ENCODE results near the gene RHOBTB1. TPM values are rescaled to one million over a fixed set of nuclear protein-coding genes. Genes with fewer than 3 reads are reported as not detected.

The RHOBTB1 gene
- total RNA-seq, 2 donors from 2014 or later: 0.77 TPM; not detected in 1

- H3K9me3 Mint-ChIP-seq: peaks cover 0 to 6% of the 10 kb centered on the region in 2 donors
- no peak overlapping the region for H3K27ac Mint-ChIP-seq
- H3K4me3 Mint-ChIP-seq: no peak overlapping the region
- ATAC-seq (replicated peaks in 1 of 2) (no peak), DNase-seq (no peak)
- H3K36me3 Mint-ChIP-seq (ENCODE audit: insufficient read depth in 2 of 2): peaks cover 0 to 3% of the 10 kb centered on the region in 2 donors
- H3K4me1 Mint-ChIP-seq (ENCODE audit: low read depth): peaks cover 2% of the 10 kb centered on the region
- H3K27me3 Mint-ChIP-seq (ENCODE audit: low read depth): no peaks in the 10 kb centered on the region
Observed at GRCh38 chr10:60905580-60905979, 38.4 kb downstream of the RHOBTB1 start.

GRCh38 chr10:60903096-60903495 is 40.9 kb downstream of the RHOBTB1 start:
- Mint-ChIP-seq H3K27me3 (ENCODE audit: low read depth) (no peaks in the 10 kb centered on the region), H3K27ac (no peak overlapping the region), H3K36me3 (ENCODE audit: insufficient read depth in 2 of 2) (peaks cover 0 to 3% of the 10 kb centered on the region in 2 donors), H3K9me3 (peaks cover 0 to 6% of the 10 kb centered on the region in 2 donors), H3K4me1 (ENCODE audit: low read depth) (no peaks in the 10 kb centered on the region), H3K4me3 (no peak overlapping the region)
- ATAC-seq (replicated peaks in 1 of 2): no peak
- DNase-seq: no peak

DNA sequence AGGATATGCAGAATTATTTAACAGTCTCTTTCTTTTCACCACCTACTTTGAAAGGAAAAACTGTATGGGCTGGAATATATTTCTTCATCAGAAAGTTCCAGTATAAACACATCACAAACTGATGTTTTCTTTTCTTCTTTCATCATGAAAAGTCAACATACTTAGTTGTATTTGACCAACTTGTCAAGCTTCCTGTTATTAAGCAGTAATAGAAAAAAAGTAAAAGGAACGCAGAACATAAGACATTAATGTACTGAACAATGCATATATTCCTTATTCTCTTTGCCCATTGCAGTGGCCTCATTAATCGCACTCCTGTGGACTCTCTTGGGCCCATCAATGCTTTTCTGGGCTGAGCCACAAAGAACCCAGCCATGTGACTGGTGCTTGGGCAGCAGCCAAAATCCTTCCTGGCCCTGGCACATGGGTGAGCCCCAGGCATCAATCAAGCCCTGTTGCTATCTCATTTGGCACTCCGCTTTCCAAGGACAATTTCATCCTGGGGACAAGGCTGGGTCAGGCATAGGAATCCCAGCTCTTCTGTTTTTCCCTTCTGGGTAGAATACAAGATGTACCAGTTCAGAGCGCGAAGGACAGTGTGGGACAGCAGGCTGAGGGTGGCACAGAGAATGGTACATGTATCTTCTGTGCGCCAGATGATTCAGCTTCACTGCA is 42.3 kb downstream of the RHOBTB1 start:
- ATAC-seq (replicated peaks in 1 of 2): no peak
- H3K27me3 Mint-ChIP-seq (ENCODE audit: low read depth): no peaks in the 10 kb centered on the region
- no peak for DNase-seq
- H3K4me1 Mint-ChIP-seq (ENCODE audit: low read depth): no peaks in the 10 kb centered on the region
- no peak overlapping the region for H3K27ac Mint-ChIP-seq
- H3K4me3 Mint-ChIP-seq: no peak overlapping the region
- peaks cover 0 to 4% of the 10 kb centered on the region in 2 donors for H3K9me3 Mint-ChIP-seq
- H3K36me3 Mint-ChIP-seq (ENCODE audit: insufficient read depth in 2 of 2): no peaks in the 10 kb centered on the region

- Mint-ChIP-seq H3K36me3 (ENCODE audit: insufficient read depth in 2 of 2) (no peaks in the 10 kb centered on the region), H3K4me1 (ENCODE audit: low read depth) (no peaks in the 10 kb centered on the region), H3K27ac (no peak overlapping the region), H3K9me3 (no peaks in the 10 kb centered on the region), H3K4me3 (no peak overlapping the region), H3K27me3 (ENCODE audit: low read depth) (no peaks in the 10 kb centered on the region)
- DNase-seq (no peak), ATAC-seq (replicated peaks in 1 of 2) (no peak)
Observed at GRCh38 chr10:60899266-60899665, 44.7 kb downstream of the RHOBTB1 start.

DNA sequence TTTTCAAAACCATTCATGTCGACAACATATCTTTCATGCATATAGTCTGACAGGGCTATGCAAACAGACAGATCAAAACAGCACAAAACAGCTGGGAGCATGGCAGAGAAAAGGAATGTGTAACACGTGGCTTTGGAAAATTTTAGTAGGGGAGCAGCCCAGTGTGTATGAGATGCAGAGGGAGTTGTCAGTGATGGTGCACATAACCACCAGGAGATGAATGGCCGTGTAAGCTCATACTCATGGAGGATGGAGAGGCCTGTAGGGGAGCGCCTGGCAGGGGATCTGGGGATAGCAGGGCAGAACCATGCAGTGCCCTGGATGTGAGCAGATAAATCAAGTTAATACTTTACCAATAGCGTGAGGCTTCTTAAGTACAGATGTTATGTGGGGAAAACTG is 45.7 kb downstream of the RHOBTB1 start:
- Mint-ChIP-seq H3K4me1 (ENCODE audit: low read depth) (no peaks in the 10 kb centered on the region), H3K9me3 (no peaks in the 10 kb centered on the region), H3K36me3 (ENCODE audit: insufficient read depth in 2 of 2) (no peaks in the 10 kb centered on the region), H3K4me3 (no peak overlapping the region), H3K27ac (no peak overlapping the region), H3K27me3 (ENCODE audit: low read depth) (no peaks in the 10 kb centered on the region)
- DNase-seq (no peak), ATAC-seq (replicated peaks in 1 of 2) (no peak)

DNA sequence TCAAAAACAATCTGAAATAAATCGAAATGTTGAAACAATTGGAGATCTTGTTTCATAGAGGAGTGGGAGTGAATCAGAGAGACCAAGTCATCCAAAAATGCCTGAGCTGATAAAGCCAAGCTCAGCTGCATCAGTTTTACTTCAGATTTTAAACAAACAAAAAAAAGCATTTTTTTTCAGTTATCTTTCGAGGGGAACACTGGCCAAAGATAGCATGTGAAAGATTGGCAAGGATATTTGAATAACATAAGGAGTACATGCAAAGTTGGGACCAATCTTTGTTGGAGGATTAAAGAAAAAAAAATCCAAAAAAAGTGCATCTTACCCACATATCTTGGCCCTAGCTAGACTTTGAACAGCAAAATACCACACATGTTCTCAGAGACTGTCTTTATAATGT is 47.2 kb downstream of the RHOBTB1 start:
- peaks cover 0 to 2% of the 10 kb centered on the region in 2 donors for H3K9me3 Mint-ChIP-seq
- no peaks in the 10 kb centered on the region for H3K4me1 Mint-ChIP-seq (ENCODE audit: low read depth)
- no peaks in the 10 kb centered on the region for H3K36me3 Mint-ChIP-seq (ENCODE audit: insufficient read depth in 2 of 2)
- H3K4me3 Mint-ChIP-seq: no peak overlapping the region
- DNase-seq (no peak), ATAC-seq (replicated peaks in 1 of 2) (no peak)
- H3K27me3 Mint-ChIP-seq (ENCODE audit: low read depth): peaks cover 4% of the 10 kb centered on the region
- H3K27ac Mint-ChIP-seq: no peak overlapping the region

DNA sequence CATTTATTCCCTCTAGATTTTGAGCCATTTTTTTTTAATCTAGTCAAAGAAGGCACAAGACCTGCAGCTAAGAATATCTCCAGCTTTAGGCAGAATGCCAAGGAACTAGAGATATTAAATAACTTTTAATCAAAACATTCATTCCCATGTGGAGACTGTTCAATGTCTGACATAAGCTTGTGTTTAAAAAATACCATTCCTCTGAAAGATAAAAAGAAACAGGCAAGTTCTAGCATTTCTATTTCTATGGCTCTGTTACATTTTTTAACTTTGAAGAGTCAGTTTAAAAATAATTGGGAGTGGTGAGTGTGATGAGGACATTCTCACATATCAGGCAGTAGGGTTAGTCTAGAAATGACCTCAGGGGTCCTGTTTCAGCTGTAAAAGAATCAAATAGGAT is 48.0 kb downstream of the RHOBTB1 start:
- Mint-ChIP-seq H3K4me3 (no peak overlapping the region), H3K9me3 (peaks cover 0 to 2% of the 10 kb centered on the region in 2 donors), H3K36me3 (ENCODE audit: insufficient read depth in 2 of 2) (no peaks in the 10 kb centered on the region), H3K4me1 (ENCODE audit: low read depth) (no peaks in the 10 kb centered on the region), H3K27me3 (ENCODE audit: low read depth) (peaks cover 5% of the 10 kb centered on the region), H3K27ac (peak overlapping the region; percentile 12)
- no peak for DNase-seq
- ATAC-seq (replicated peaks in 1 of 2): no peak

DNA sequence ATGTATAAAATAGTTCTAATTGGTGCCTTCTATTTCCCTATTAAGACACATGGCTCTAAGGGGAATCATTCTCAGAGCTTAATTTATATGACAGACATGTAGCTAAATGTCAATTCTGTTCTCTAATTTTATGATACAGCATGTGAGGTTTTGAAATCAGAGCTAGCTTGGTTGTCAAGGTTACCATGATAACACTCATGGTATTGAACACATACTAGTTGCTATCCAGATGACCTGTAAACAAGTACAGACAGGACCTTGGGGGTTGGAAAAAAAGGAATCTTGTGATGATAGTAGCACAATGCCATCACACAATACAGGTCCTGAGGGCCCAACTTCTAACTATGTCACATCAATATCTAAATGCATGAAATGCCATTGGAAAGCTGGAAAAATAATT is 49.2 kb downstream of the RHOBTB1 start:
- Mint-ChIP-seq H3K36me3 (ENCODE audit: insufficient read depth in 2 of 2) (no peaks in the 10 kb centered on the region), H3K4me3 (no peak overlapping the region), H3K4me1 (ENCODE audit: low read depth) (no peaks in the 10 kb centered on the region), H3K9me3 (peaks cover 0 to 2% of the 10 kb centered on the region in 2 donors), H3K27me3 (ENCODE audit: low read depth) (peaks cover 5% of the 10 kb centered on the region), H3K27ac (no peak overlapping the region)
- ATAC-seq (replicated peaks in 1 of 2) (no peak), DNase-seq (no peak)

- Mint-ChIP-seq H3K9me3 (peaks cover 0 to 2% of the 10 kb centered on the region in 2 donors), H3K27me3 (ENCODE audit: low read depth) (peaks cover 5% of the 10 kb centered on the region), H3K36me3 (ENCODE audit: insufficient read depth in 2 of 2) (no peaks in the 10 kb centered on the region), H3K4me3 (no peak overlapping the region), H3K4me1 (ENCODE audit: low read depth) (no peaks in the 10 kb centered on the region), H3K27ac (no peak overlapping the region)
- no peak for DNase-seq
- no peak for ATAC-seq (replicated peaks in 1 of 2)
Observed at GRCh38 chr10:60893231-60893630, 50.8 kb downstream of the RHOBTB1 start.

GRCh38 chr10:60892571-60892970 is 51.4 kb downstream of the RHOBTB1 start:
- Mint-ChIP-seq H3K27ac (no peak overlapping the region), H3K9me3 (peaks cover 0 to 2% of the 10 kb centered on the region in 2 donors), H3K27me3 (ENCODE audit: low read depth) (peaks cover 5% of the 10 kb centered on the region), H3K4me3 (no peak overlapping the region), H3K4me1 (ENCODE audit: low read depth) (no peaks in the 10 kb centered on the region), H3K36me3 (ENCODE audit: insufficient read depth in 2 of 2) (no peaks in the 10 kb centered on the region)
- DNase-seq (no peak), ATAC-seq (replicated peaks in 1 of 2) (no peak)

GRCh38 chr10:60890811-60891210 is 53.2 kb downstream of the RHOBTB1 start:
- no peak for DNase-seq
- Mint-ChIP-seq H3K36me3 (ENCODE audit: insufficient read depth in 2 of 2) (no peaks in the 10 kb centered on the region), H3K27me3 (ENCODE audit: low read depth) (peaks cover 5% of the 10 kb centered on the region), H3K4me1 (ENCODE audit: low read depth) (no peaks in the 10 kb centered on the region), H3K9me3 (peaks cover 0 to 2% of the 10 kb centered on the region in 2 donors), H3K4me3 (no peak overlapping the region), H3K27ac (no peak overlapping the region)
- ATAC-seq (replicated peaks in 1 of 2): no peak

GRCh38 chr10:60883187-60883586 is 60.8 kb downstream of the RHOBTB1 start:
- no peaks in the 10 kb centered on the region for H3K36me3 Mint-ChIP-seq (ENCODE audit: insufficient read depth in 2 of 2)
- no peaks in the 10 kb centered on the region for H3K9me3 Mint-ChIP-seq
- H3K27me3 Mint-ChIP-seq (ENCODE audit: low read depth): no peaks in the 10 kb centered on the region
- no peak overlapping the region for H3K4me3 Mint-ChIP-seq
- no peak for DNase-seq
- H3K4me1 Mint-ChIP-seq (ENCODE audit: low read depth): no peaks in the 10 kb centered on the region
- ATAC-seq (replicated peaks in 1 of 2): no peak
- H3K27ac Mint-ChIP-seq: no peak overlapping the region

DNA sequence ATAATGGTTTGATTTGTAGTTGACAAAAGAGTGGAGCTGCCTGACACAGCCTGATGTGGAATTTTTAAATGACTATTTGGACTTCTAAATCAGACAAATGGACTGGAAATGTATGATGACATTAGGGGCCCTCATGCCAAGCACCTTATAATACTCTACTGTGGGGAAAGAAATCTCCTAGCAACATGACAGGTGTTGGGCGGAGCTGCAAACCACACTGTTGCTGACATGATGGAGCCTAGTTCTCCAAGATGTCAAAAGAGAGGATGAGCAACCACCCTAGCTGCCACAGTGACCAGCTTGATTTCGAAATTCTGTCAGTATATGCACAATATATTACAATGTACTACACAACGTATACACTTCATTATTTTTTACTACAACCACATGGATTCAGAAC is 65.8 kb downstream of the RHOBTB1 start:
- H3K27me3 Mint-ChIP-seq (ENCODE audit: low read depth): no peaks in the 10 kb centered on the region
- no peak overlapping the region for H3K4me3 Mint-ChIP-seq
- no peak overlapping the region for H3K27ac Mint-ChIP-seq
- no peaks in the 10 kb centered on the region for H3K4me1 Mint-ChIP-seq (ENCODE audit: low read depth)
- H3K36me3 Mint-ChIP-seq (ENCODE audit: insufficient read depth in 2 of 2): no peaks in the 10 kb centered on the region
- ATAC-seq (replicated peaks in 1 of 2): no peak
- no peak for DNase-seq
- H3K9me3 Mint-ChIP-seq: no peaks in the 10 kb centered on the region

GRCh38 chr10:60877777-60878120 is 66.2 kb downstream of the RHOBTB1 start:
- Mint-ChIP-seq H3K27me3 (ENCODE audit: low read depth) (no peaks in the 10 kb centered on the region), H3K36me3 (ENCODE audit: insufficient read depth in 2 of 2) (no peaks in the 10 kb centered on the region), H3K27ac (no peak overlapping the region), H3K4me1 (ENCODE audit: low read depth) (no peaks in the 10 kb centered on the region), H3K9me3 (no peaks in the 10 kb centered on the region), H3K4me3 (no peak overlapping the region)
- ATAC-seq (replicated peaks in 1 of 2) (no peak), DNase-seq (no peak)
